GM19351 (cell line): ENCODE data around the gene IGSF9B.

Experiments used
- ATAC-seq: cut with Tn5 transposase; IDR thresholded peaks from one replicate; pipeline ENCODE4 v1.9.1; 2021; ENCODE audit warnings: mild to moderate bottlenecking, moderate library complexity; ENCODE audit not compliant: unreplicated experiment

Gene IGSF9B

DNA sequence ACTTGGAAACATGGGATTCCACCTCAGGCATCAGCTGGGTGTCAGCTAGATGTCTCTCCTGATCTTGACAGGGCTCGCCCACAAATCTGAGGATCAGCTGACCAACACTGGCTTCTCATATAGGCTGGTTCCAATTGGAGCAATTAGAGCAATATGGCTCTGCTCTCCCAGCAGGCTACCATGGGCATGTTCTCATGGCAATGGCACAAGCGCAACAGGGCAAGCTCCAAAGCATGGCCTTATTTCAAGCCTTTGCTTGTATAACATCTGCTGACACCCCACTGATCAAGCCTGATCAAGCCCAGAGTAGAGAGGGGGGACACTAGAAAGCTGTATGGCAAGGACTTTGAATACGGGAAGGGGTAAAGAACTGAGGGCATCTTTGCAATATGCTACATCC, 70.7 kb downstream of the IGSF9B start:
- no peak for ATAC-seq

DNA sequence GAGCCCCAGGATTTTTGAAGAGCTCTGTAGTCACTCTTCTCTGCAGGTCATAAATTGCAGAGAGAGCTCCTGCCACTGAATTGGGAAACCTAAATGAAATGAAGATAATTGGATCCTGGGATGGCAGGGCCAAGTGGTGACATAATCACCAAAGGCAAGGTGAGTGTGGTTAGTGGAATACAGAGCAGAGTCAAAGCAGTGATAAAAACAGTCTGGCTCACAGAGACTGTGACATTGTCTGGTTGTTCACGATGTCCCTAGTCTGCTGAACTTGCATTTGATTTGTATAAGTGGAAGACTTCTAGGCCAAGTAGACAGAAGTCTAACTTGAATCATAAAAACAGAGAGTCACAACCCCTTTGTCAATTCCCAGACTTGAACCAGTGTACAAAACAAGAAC, 84.6 kb downstream of the IGSF9B start:
- ATAC-seq, result no peak

GRCh38 chr11:133867456-133867855, 89.3 kb downstream of the IGSF9B start:
- no peak for ATAC-seq

DNA sequence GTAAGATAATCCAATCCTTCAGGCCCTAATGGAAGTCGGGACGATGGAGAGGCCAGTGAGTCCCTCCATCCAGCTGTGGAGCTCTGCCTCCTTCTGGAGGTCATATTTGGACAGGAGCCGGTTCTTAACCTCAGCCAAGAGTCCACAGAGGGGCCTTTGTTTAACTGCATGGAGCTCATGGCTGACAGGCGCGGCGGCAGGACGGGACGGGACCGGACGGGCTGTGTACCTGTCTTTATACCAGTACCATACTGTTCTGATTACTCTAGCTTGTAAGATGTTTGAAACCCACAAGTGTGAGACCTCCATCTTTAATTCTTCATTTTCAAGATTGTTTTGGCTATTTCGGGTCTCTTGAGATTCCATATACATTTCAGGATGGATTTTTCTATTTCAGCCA, 91.3 kb downstream of the IGSF9B start:
- no peak for ATAC-seq

GRCh38 chr11:133864756-133865155, 92.0 kb downstream of the IGSF9B start:
- no peak for ATAC-seq

DNA sequence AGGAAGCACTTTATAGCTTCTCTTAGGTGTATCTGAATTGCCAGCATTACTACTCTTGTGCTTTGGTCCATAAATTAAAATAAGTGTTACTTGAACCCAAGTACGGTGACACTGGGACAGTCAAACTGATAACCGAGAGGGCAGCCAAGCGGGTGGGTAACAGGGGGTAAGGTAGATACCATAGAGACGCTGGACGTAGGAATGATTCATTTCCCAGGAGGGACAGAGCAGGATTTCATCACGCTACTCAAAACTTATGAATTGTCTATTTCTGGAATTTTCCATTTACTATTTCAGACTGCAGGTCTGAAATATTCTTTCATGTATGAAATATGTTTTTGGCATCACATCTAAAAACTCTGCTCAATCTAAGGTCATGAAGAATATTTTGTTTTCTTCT, 96.6 kb downstream of the IGSF9B start:
- ATAC-seq, result no peak
